ENCODE data around the gene NEK10.

GRCh38 chr3:27302891-27303290, 66.3 kb downstream of the NEK10 start:
- TF ChIP-seq CTCF (IDR thresholded peaks at IDR 0.05) (no peak), EZH2 (IDR thresholded peaks at IDR 0.05; ENCODE audit: borderline replicate concordance, insufficient read depth, low read depth, low read length, poor library complexity, severe bottlenecking) (no peak)

Measured in B cell (primary cell).